SK-N-SH (cell line): ENCODE data around the gene ERICH3. TPM values are rescaled to one million over a fixed set of nuclear protein-coding genes. Genes with fewer than 3 reads are reported as not detected.

Experiments
- CTCF ChIA-PET: fragments of 300-600, 350-600 bp; formaldehyde crosslinking; extraction: SDS; loops from one replicate; lab custom pipeline; 2021; lab: Yijun Ruan, JAX
- POLR2A ChIA-PET: fragments of 350-600 bp; sonication (Branson Sonifier 250); formaldehyde crosslinking; extraction: SDS; loops from one replicate; lab custom pipeline; 2020; ENCODE audit warnings: antibody characterized with exemption, inconsistent platforms; lab: Yijun Ruan, JAX
- DNase-seq: peaks from one replicate; pipeline ENCODE4 v3.0.0; 2012
- H2AFZ ChIP-seq: fragments of 200-600 bp; sonication (generic); 2 replicates; pipeline ENCODE4 v1.8.1; 2016; ENCODE audit warnings: antibody characterized with exemption, mild to moderate bottlenecking, low read depth
- H3F3A ChIP-seq: fragments of 200-600 bp; sonication (generic); replicated peaks from 2 replicates; pipeline ENCODE3; 2016; ENCODE audit warnings: antibody characterized with exemption, mild to moderate bottlenecking; ENCODE audit not compliant: insufficient read depth
- H3K27ac ChIP-seq, 2 experiments: fragments of 200-500 bp in 1 of 2; fragments of 200-600 bp in 1 of 2; sonication (Bioruptor generic) in 1 of 2; sonication (generic), shearing (Covaris generic) in 1 of 2; 2 replicates each; pipeline versions ENCODE4 v1.5.1 to v1.6.1; 2014 to 2016; ENCODE audit warnings: low read depth in 2 of 2, inconsistent platforms in 1 of 2, low read length in 1 of 2, mild to moderate bottlenecking in 1 of 2, mixed read lengths in 1 of 2
- H3K27me3 ChIP-seq: fragments of 200-600 bp; sonication (generic), shearing (Covaris generic); 2 replicates; pipeline ENCODE4 v1.6.1; 2016; ENCODE audit warnings: mixed run types; ENCODE audit not compliant: insufficient read depth
- H3K36me3 ChIP-seq, 2 experiments: fragments of 200-500 bp in 1 of 2; fragments of 200-600 bp in 1 of 2; sonication (Bioruptor generic) in 1 of 2; sonication (generic) in 1 of 2; replicated peaks in 1 of 2; 2 replicates each; pipeline versions ENCODE3 to v1.5.1; 2014 to 2016; ENCODE audit warnings: low read length in 1 of 2, mild to moderate bottlenecking in 1 of 2; ENCODE audit not compliant: insufficient read depth in 2 of 2, control insufficient read depth in 1 of 2
- H3K4me1 ChIP-seq, 2 experiments: fragments of 200-500 bp in 1 of 2; fragments of 200-600 bp in 1 of 2; sonication (Bioruptor generic) in 1 of 2; sonication (generic), shearing (Covaris generic) in 1 of 2; 2 replicates each; pipeline versions ENCODE4 v1.5.1 to v1.6.1; 2014 to 2016; ENCODE audit warnings: low read depth in 1 of 2, low read length in 1 of 2, mixed run types in 1 of 2; ENCODE audit not compliant: insufficient read depth in 2 of 2, control insufficient read depth in 1 of 2
- H3K4me2 ChIP-seq: fragments of 200-600 bp; sonication (generic), shearing (Covaris generic); 2 replicates; pipeline ENCODE4 v1.6.1; 2017; ENCODE audit warnings: mixed run types
- H3K4me3 ChIP-seq, 2 experiments: fragments of 200-500 bp in 1 of 2; fragments of 200-600 bp in 1 of 2; sonication (Bioruptor generic) in 1 of 2; sonication (generic), shearing (Covaris generic) in 1 of 2; 2 replicates each; pipeline versions ENCODE4 v1.5.1 to v1.8.1; 2014 to 2016; ENCODE audit warnings: low read depth in 2 of 2, inconsistent platforms in 1 of 2, low read length in 1 of 2, mild to moderate bottlenecking in 1 of 2, mixed read lengths in 1 of 2, moderate library complexity in 1 of 2
- H3K79me2 ChIP-seq: fragments of 200-600 bp; sonication (generic); 2 replicates; pipeline ENCODE4 v1.8.1; 2017; ENCODE audit warnings: mild to moderate bottlenecking; ENCODE audit not compliant: insufficient read depth
- H3K9ac ChIP-seq: fragments of 200-600 bp; sonication (generic); 2 replicates; pipeline ENCODE4 v1.6.1; 2017; ENCODE audit warnings: mixed run types
- H3K9me2 ChIP-seq: fragments of 200-600 bp; sonication (generic); 2 replicates; pipeline ENCODE4 v1.6.1; 2017; ENCODE audit warnings: mixed run types
- H3K9me3 ChIP-seq: fragments of 200-600 bp; sonication (generic); 2 replicates; pipeline ENCODE4 v1.6.1; 2017; ENCODE audit warnings: mixed run types, mild to moderate bottlenecking, moderate library complexity
- H4K20me1 ChIP-seq: fragments of 200-600 bp; sonication (generic); 2 replicates; pipeline ENCODE4 v1.6.1; 2017; ENCODE audit warnings: mild to moderate bottlenecking, mixed run types; ENCODE audit not compliant: insufficient read depth
- ELF1 ChIP-seq: IDR thresholded peaks from 2 replicates; pipeline ENCODE4 v1.4.0; 2012
- EP300 ChIP-seq, 2 experiments: IDR thresholded peaks; 2 replicates each; pipeline versions ENCODE4 v1.4.0 to v1.6.1; 2012; ENCODE audit warnings: borderline replicate concordance in 1 of 2, low read depth in 1 of 2, low read length in 1 of 2
- EZH2phosphoT487 ChIP-seq: fragments of 200-600 bp; sonication (generic); IDR thresholded peaks from 2 replicates; pipeline ENCODE4 v1.6.1; 2017; ENCODE audit warnings: low read depth, mixed run types, mild to moderate bottlenecking, antibody characterized with exemption, moderate library complexity, borderline replicate concordance
- FOSL2 ChIP-seq: IDR thresholded peaks from 2 replicates; pipeline ENCODE4 v1.4.0; 2012; ENCODE audit warnings: low read depth, mild to moderate bottlenecking, moderate library complexity, borderline replicate concordance
- GABPA ChIP-seq: IDR thresholded peaks from 2 replicates; pipeline ENCODE4 v1.4.0; 2012; ENCODE audit warnings: low read depth, mild to moderate bottlenecking
- GATA2 ChIP-seq: sonication (generic); formaldehyde crosslinking; IDR thresholded peaks from 2 replicates; pipeline ENCODE4 v1.5.0; 2020; ENCODE audit warnings: mild to moderate bottlenecking, missing genetic modification reagents
- MEF2A ChIP-seq: IDR thresholded peaks from 2 replicates; pipeline ENCODE4 v1.4.0; 2012; ENCODE audit warnings: low read depth, borderline replicate concordance
- NFIC ChIP-seq: IDR thresholded peaks from 2 replicates; pipeline ENCODE4 v1.4.0; 2012; ENCODE audit warnings: borderline replicate concordance
- NRF1 ChIP-seq: IDR thresholded peaks from 2 replicates; pipeline ENCODE4 v1.6.1; 2012; ENCODE audit warnings: low read depth, mild to moderate bottlenecking, low read length
- POLR2AphosphoS5 ChIP-seq: IDR thresholded peaks from 2 replicates; pipeline ENCODE4 v1.6.1; 2012; ENCODE audit warnings: low read depth, low read length
- RAD21 ChIP-seq: IDR thresholded peaks from 2 replicates; pipeline ENCODE4 v1.6.1; 2012; ENCODE audit warnings: mild to moderate bottlenecking, low read length
- RFX5 ChIP-seq: IDR thresholded peaks from 2 replicates; pipeline ENCODE4 v1.6.1; 2012; ENCODE audit warnings: mild to moderate bottlenecking, improper control_type of control experiment, low read length
- SMC3 ChIP-seq: IDR thresholded peaks from 2 replicates; pipeline ENCODE4 v1.6.1; 2012; ENCODE audit warnings: low read depth, low read length, improper control_type of control experiment
- TAF1 ChIP-seq: IDR thresholded peaks from 2 replicates; pipeline ENCODE4 v1.6.1; 2012; ENCODE audit warnings: low read depth, mild to moderate bottlenecking, low read length, moderate library complexity, borderline replicate concordance
- YY1 ChIP-seq: IDR thresholded peaks from 2 replicates; pipeline ENCODE4 v1.4.0; 2012; ENCODE audit warnings: low read depth, mild to moderate bottlenecking
- WGBS: methylation state at CpG from one replicate; pipeline ENCODE4 v1.1.6; 2017; ENCODE audit warnings: low lambda C conversion rate; 5-methylcytosine and 5-hydroxymethylcytosine counted together
- polyA plus RNA-seq, 3 experiments: library from polyadenylated mRNA; depleted of rRNA; stranded (reverse); fragments of >200 nt; gene quantifications; 2 replicates each; pipeline ENCODE4 v1.2.3, GENCODE V29; 2012
- TF ChIP-seq, protein P1 (sequence below): IDR thresholded peaks from 2 replicates; pipeline ENCODE4 v1.4.0; 2012; ENCODE audit warnings: low read depth, borderline replicate concordance
- TF ChIP-seq, protein P2 (sequence below): IDR thresholded peaks from 2 replicates; pipeline ENCODE4; 2012
- TF ChIP-seq, protein P3 (sequence below): fragments of 150-350 bp; IDR thresholded peaks from 2 replicates; pipeline ENCODE4 v1.6.1; 2016; ENCODE audit warnings: mild to moderate bottlenecking, low read depth, low read length
- TF ChIP-seq, protein P4 (sequence below): fragments of 150-350 bp; IDR thresholded peaks from 2 replicates; pipeline ENCODE4 v1.6.1; 2017; ENCODE audit warnings: antibody characterized with exemption, low read length, low read depth, borderline replicate concordance
- TF ChIP-seq, protein P5 (sequence below): IDR thresholded peaks from 2 replicates; pipeline ENCODE4 v1.4.0; 2012; ENCODE audit warnings: low read depth, borderline replicate concordance
- TF ChIP-seq, protein P6 (sequence below): IDR thresholded peaks from 2 replicates; pipeline ENCODE4 v1.6.1; 2012; ENCODE audit warnings: mild to moderate bottlenecking, low read depth, low read length, moderate library complexity
- TF ChIP-seq, protein P7 (sequence below): fragments of 200-600 bp; sonication (generic); IDR thresholded peaks from 2 replicates; pipeline ENCODE4 v1.6.1; 2017; ENCODE audit warnings: antibody characterized with exemption, mild to moderate bottlenecking, moderate library complexity

ERICH3 gene
- polyA plus RNA-seq, 1 of the 3 experiments (the other 2 are of a cell fraction) = not detected

DNA sequence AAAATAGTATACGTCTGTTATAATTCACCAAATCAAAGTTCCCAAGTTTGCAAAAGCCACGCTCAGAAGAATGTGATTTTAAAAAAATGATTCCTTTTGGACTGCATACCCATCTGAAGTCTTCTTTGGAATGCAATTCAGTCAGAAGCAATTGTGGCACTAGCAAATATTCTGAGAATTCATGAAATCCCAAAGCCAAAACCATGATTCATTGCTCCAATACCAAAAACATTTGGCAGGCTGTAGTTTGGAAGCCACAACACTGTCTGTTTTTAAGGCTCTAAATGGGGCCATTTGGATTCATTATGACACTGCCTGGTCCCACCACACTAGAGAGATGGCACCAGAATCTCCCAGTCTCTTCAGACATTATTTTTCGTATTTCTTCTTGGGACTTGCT lies 139.4 kb downstream of the ERICH3 start:
- DNase-seq = no peak
- ChIA-PET POLR2A (no interaction called here), CTCF (no interaction called here)
- no peaks in the 10 kb centered on the region for H3K27me3 ChIP-seq
- no peak overlapping the region for H2AFZ ChIP-seq
- H3K9me3 ChIP-seq = no peaks in the 10 kb centered on the region
- H3K9ac ChIP-seq = no peak overlapping the region
- H3K4me3 ChIP-seq = no peak overlapping the region
- H4K20me1 ChIP-seq = no peaks in the 10 kb centered on the region
- 38% methylated on average over 3 of the region's 3 CpGs for WGBS
- peaks cover 0 to 5% of the 10 kb centered on the region in 2 experiments; a peak in 2 of 4 replicates for H3K4me1 ChIP-seq
- no peak overlapping the region; a peak in 1 of 4 replicates for H3K27ac ChIP-seq
- H3K79me2 ChIP-seq = no peaks in the 10 kb centered on the region
- no peaks in the 10 kb centered on the region for H3K36me3 ChIP-seq
- H3F3A ChIP-seq = no peaks in the 10 kb centered on the region
- no peak overlapping the region for H3K4me2 ChIP-seq
- H3K9me2 ChIP-seq = no peaks in the 10 kb centered on the region
- TF ChIP-seq EP300 (IDR thresholded peaks at IDR 0.05; ENCODE audit: borderline replicate concordance in 1 of 2, low read depth in 1 of 2, low read length in 1 of 2) (peak in 1 of 2 experiments; percentile 27; a peak in 1 of 4 replicates), GABPA (no peak), FOSL2 (peak; percentile 21; the same call in 1 of the 2 replicates), ELF1 (no peak), EZH2phosphoT487 (no peak), POLR2AphosphoS5 (no peak), NFIC (peak; percentile 59; the same call in 1 of the 2 replicates), RFX5 (no peak), GATA2 (CRISPR knock-in tag) (no peak), MEF2A (no peak), NRF1 (no peak), TAF1 (no peak), YY1 (no peak), SMC3 (no peak), RAD21 (no peak)
- TF ChIP-seq, protein P1, sequence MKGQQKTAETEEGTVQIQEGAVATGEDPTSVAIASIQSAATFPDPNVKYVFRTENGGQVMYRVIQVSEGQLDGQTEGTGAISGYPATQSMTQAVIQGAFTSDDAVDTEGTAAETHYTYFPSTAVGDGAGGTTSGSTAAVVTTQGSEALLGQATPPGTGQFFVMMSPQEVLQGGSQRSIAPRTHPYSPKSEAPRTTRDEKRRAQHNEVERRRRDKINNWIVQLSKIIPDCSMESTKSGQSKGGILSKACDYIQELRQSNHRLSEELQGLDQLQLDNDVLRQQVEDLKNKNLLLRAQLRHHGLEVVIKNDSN = no peak
- TF ChIP-seq, protein P2, sequence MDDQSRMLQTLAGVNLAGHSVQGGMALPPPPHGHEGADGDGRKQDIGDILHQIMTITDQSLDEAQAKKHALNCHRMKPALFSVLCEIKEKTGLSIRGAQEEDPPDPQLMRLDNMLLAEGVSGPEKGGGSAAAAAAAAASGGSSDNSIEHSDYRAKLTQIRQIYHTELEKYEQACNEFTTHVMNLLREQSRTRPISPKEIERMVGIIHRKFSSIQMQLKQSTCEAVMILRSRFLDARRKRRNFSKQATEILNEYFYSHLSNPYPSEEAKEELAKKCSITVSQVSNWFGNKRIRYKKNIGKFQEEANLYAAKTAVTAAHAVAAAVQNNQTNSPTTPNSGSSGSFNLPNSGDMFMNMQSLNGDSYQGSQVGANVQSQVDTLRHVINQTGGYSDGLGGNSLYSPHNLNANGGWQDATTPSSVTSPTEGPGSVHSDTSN = peak; percentile 41; the same call in 1 of the 2 replicates
- TF ChIP-seq, protein P3, sequence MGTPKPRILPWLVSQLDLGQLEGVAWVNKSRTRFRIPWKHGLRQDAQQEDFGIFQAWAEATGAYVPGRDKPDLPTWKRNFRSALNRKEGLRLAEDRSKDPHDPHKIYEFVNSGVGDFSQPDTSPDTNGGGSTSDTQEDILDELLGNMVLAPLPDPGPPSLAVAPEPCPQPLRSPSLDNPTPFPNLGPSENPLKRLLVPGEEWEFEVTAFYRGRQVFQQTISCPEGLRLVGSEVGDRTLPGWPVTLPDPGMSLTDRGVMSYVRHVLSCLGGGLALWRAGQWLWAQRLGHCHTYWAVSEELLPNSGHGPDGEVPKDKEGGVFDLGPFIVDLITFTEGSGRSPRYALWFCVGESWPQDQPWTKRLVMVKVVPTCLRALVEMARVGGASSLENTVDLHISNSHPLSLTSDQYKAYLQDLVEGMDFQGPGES = no peak
- TF ChIP-seq, protein P4, sequence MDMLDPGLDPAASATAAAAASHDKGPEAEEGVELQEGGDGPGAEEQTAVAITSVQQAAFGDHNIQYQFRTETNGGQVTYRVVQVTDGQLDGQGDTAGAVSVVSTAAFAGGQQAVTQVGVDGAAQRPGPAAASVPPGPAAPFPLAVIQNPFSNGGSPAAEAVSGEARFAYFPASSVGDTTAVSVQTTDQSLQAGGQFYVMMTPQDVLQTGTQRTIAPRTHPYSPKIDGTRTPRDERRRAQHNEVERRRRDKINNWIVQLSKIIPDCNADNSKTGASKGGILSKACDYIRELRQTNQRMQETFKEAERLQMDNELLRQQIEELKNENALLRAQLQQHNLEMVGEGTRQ = no peak
- TF ChIP-seq, protein P5, sequence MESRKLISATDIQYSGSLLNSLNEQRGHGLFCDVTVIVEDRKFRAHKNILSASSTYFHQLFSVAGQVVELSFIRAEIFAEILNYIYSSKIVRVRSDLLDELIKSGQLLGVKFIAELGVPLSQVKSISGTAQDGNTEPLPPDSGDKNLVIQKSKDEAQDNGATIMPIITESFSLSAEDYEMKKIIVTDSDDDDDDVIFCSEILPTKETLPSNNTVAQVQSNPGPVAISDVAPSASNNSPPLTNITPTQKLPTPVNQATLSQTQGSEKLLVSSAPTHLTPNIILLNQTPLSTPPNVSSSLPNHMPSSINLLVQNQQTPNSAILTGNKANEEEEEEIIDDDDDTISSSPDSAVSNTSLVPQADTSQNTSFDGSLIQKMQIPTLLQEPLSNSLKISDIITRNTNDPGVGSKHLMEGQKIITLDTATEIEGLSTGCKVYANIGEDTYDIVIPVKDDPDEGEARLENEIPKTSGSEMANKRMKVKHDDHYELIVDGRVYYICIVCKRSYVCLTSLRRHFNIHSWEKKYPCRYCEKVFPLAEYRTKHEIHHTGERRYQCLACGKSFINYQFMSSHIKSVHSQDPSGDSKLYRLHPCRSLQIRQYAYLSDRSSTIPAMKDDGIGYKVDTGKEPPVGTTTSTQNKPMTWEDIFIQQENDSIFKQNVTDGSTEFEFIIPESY = no peak
- TF ChIP-seq, protein P6, sequence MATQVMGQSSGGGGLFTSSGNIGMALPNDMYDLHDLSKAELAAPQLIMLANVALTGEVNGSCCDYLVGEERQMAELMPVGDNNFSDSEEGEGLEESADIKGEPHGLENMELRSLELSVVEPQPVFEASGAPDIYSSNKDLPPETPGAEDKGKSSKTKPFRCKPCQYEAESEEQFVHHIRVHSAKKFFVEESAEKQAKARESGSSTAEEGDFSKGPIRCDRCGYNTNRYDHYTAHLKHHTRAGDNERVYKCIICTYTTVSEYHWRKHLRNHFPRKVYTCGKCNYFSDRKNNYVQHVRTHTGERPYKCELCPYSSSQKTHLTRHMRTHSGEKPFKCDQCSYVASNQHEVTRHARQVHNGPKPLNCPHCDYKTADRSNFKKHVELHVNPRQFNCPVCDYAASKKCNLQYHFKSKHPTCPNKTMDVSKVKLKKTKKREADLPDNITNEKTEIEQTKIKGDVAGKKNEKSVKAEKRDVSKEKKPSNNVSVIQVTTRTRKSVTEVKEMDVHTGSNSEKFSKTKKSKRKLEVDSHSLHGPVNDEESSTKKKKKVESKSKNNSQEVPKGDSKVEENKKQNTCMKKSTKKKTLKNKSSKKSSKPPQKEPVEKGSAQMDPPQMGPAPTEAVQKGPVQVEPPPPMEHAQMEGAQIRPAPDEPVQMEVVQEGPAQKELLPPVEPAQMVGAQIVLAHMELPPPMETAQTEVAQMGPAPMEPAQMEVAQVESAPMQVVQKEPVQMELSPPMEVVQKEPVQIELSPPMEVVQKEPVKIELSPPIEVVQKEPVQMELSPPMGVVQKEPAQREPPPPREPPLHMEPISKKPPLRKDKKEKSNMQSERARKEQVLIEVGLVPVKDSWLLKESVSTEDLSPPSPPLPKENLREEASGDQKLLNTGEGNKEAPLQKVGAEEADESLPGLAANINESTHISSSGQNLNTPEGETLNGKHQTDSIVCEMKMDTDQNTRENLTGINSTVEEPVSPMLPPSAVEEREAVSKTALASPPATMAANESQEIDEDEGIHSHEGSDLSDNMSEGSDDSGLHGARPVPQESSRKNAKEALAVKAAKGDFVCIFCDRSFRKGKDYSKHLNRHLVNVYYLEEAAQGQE = no peak
- TF ChIP-seq, protein P7, sequence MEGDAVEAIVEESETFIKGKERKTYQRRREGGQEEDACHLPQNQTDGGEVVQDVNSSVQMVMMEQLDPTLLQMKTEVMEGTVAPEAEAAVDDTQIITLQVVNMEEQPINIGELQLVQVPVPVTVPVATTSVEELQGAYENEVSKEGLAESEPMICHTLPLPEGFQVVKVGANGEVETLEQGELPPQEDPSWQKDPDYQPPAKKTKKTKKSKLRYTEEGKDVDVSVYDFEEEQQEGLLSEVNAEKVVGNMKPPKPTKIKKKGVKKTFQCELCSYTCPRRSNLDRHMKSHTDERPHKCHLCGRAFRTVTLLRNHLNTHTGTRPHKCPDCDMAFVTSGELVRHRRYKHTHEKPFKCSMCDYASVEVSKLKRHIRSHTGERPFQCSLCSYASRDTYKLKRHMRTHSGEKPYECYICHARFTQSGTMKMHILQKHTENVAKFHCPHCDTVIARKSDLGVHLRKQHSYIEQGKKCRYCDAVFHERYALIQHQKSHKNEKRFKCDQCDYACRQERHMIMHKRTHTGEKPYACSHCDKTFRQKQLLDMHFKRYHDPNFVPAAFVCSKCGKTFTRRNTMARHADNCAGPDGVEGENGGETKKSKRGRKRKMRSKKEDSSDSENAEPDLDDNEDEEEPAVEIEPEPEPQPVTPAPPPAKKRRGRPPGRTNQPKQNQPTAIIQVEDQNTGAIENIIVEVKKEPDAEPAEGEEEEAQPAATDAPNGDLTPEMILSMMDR = no peak
